BLaER1 (cell line): ENCODE results near the gene EVA1C.
A peak's percentile ranks its signal among the peaks of the same experiment; 100 is the strongest.
"Not testable (repeated sequence)": the region's sequence is repeated elsewhere in the genome, so short reads cannot be mapped to it uniquely, and the experiment has no call there.

Source experiments
- H3K27ac ChIP-seq: shearing (Covaris generic); formaldehyde crosslinking; 2 replicates; pipeline ENCODE4 v1.8.1; 2022
- H3K27me3 ChIP-seq: shearing (Covaris generic); formaldehyde crosslinking; 2 replicates; pipeline ENCODE4 v1.8.1; 2022
- H3K36me3 ChIP-seq: shearing (Covaris generic); formaldehyde crosslinking; 2 replicates; pipeline ENCODE4 v1.8.1; 2022
- H3K4me1 ChIP-seq: shearing (Covaris generic); formaldehyde crosslinking; 2 replicates; pipeline ENCODE4 v1.8.1; 2022
- H3K4me2 ChIP-seq: shearing (Covaris generic); formaldehyde crosslinking; 2 replicates; pipeline ENCODE4 v1.8.1; 2022
- H3K4me3 ChIP-seq: shearing (Covaris generic); formaldehyde crosslinking; 2 replicates; pipeline ENCODE4 v1.8.1; 2022
- H3K9ac ChIP-seq: shearing (Covaris generic); formaldehyde crosslinking; 2 replicates; pipeline ENCODE4 v1.8.1; 2022
- H3K9me3 ChIP-seq: shearing (Covaris generic); formaldehyde crosslinking; 2 replicates; pipeline ENCODE4 v1.8.1; 2022
- H4K20me1 ChIP-seq: shearing (Covaris generic); formaldehyde crosslinking; 2 replicates; pipeline ENCODE4 v1.8.1; 2022
- Cebpa-rat ChIP-seq: shearing (Covaris generic); IDR thresholded peaks from 2 replicates; pipeline ENCODE4 v1.8.1; 2022

Gene EVA1C

GRCh38 chr21:32422064-32422463, 9.6 kb downstream of the EVA1C start:
- Histone ChIP-seq H3K9ac (no peak overlapping the region), H3K4me2 (no peak overlapping the region), H3K27ac (no peak overlapping the region), H4K20me1 (no peaks in the 10 kb centered on the region), H3K27me3 (no peaks in the 10 kb centered on the region), H3K36me3 (no peaks in the 10 kb centered on the region), H3K4me1 (no peaks in the 10 kb centered on the region), H3K9me3 (peaks cover 7% of the 10 kb centered on the region; the same call in 1 of the 2 replicates), H3K4me3 (no peak overlapping the region)
- no peak for TF ChIP-seq Cebpa-rat

- no peak for TF ChIP-seq Cebpa-rat
- H3K4me1 ChIP-seq: no peaks in the 10 kb centered on the region
- H3K27ac ChIP-seq: no peak overlapping the region
- H3K4me3 ChIP-seq: no peak overlapping the region
- H3K9me3 ChIP-seq: peaks cover 7% of the 10 kb centered on the region; the same call in 1 of the 2 replicates
- no peak overlapping the region for H3K9ac ChIP-seq
- no peaks in the 10 kb centered on the region for H3K27me3 ChIP-seq
- no peaks in the 10 kb centered on the region for H3K36me3 ChIP-seq
- no peak overlapping the region for H3K4me2 ChIP-seq
- no peaks in the 10 kb centered on the region for H4K20me1 ChIP-seq
Observed at GRCh38 chr21:32423320-32424190, 11.0 kb downstream of the EVA1C start.

- Histone ChIP-seq H3K27ac (no peak overlapping the region), H3K36me3 (no peaks in the 10 kb centered on the region), H3K4me2 (no peak overlapping the region), H3K9ac (no peak overlapping the region), H3K27me3 (no peaks in the 10 kb centered on the region), H4K20me1 (no peaks in the 10 kb centered on the region), H3K9me3 (peaks cover 7% of the 10 kb centered on the region; the same call in 1 of the 2 replicates), H3K4me1 (no peaks in the 10 kb centered on the region), H3K4me3 (no peak overlapping the region)
- no peak for TF ChIP-seq Cebpa-rat
Observed at GRCh38 chr21:32424191-32424535, 11.7 kb downstream of the EVA1C start.

GRCh38 chr21:32424674-32425073, 12.2 kb downstream of the EVA1C start:
- Histone ChIP-seq H3K4me3 (no peak overlapping the region), H3K4me2 (no peak overlapping the region), H3K27me3 (no peaks in the 10 kb centered on the region), H3K9me3 (peaks cover 7% of the 10 kb centered on the region; the same call in 1 of the 2 replicates), H3K9ac (no peak overlapping the region), H3K36me3 (no peaks in the 10 kb centered on the region), H3K4me1 (no peaks in the 10 kb centered on the region), H3K27ac (no peak overlapping the region), H4K20me1 (no peaks in the 10 kb centered on the region)
- no peak for TF ChIP-seq Cebpa-rat

GRCh38 chr21:32425628-32426027, 13.1 kb downstream of the EVA1C start:
- H4K20me1 ChIP-seq: no peaks in the 10 kb centered on the region
- TF ChIP-seq Cebpa-rat: no peak

GRCh38 chr21:32426066-32426465, 13.6 kb downstream of the EVA1C start:
- Histone ChIP-seq H3K4me3 (no peak overlapping the region), H3K4me2 (no peak overlapping the region), H3K9ac (no peak overlapping the region), H3K27me3 (no peaks in the 10 kb centered on the region), H4K20me1 (no peaks in the 10 kb centered on the region), H3K9me3 (peaks cover 10% of the 10 kb centered on the region), H3K4me1 (no peaks in the 10 kb centered on the region), H3K36me3 (no peaks in the 10 kb centered on the region), H3K27ac (no peak overlapping the region)
- TF ChIP-seq Cebpa-rat: no peak

More at GRCh38 chr21:32425628-32426027, 13.1 kb downstream of the EVA1C start:
- H3K27ac ChIP-seq: no peak overlapping the region
- no peak overlapping the region for H3K9ac ChIP-seq
- H3K4me2 ChIP-seq: no peak overlapping the region
- H3K4me3 ChIP-seq: no peak overlapping the region
- H3K36me3 ChIP-seq: no peaks in the 10 kb centered on the region
- H3K27me3 ChIP-seq: no peaks in the 10 kb centered on the region
- H3K9me3 ChIP-seq: peaks cover 10% of the 10 kb centered on the region
- no peaks in the 10 kb centered on the region for H3K4me1 ChIP-seq

- H3K9ac ChIP-seq: no peak overlapping the region
- no peak overlapping the region for H3K4me3 ChIP-seq
- TF ChIP-seq Cebpa-rat: no peak
- H3K27ac ChIP-seq: no peak overlapping the region
- no peaks in the 10 kb centered on the region for H3K36me3 ChIP-seq
- H3K4me1 ChIP-seq: no peaks in the 10 kb centered on the region
- no peaks in the 10 kb centered on the region for H3K27me3 ChIP-seq
- no peak overlapping the region for H3K4me2 ChIP-seq
- H3K9me3 ChIP-seq: peaks cover 10% of the 10 kb centered on the region
- H4K20me1 ChIP-seq: no peaks in the 10 kb centered on the region
Observed at GRCh38 chr21:32426592-32427051, 14.1 kb downstream of the EVA1C start.

- no peak overlapping the region for H3K4me2 ChIP-seq
- TF ChIP-seq Cebpa-rat: no peak
- no peaks in the 10 kb centered on the region for H3K36me3 ChIP-seq
- no peaks in the 10 kb centered on the region for H3K4me1 ChIP-seq
- no peak overlapping the region for H3K27ac ChIP-seq
- H3K9me3 ChIP-seq: peaks cover 11% of the 10 kb centered on the region; the same call in 1 of the 2 replicates
- H3K27me3 ChIP-seq: no peaks in the 10 kb centered on the region
- H3K4me3 ChIP-seq: no peak overlapping the region
- no peaks in the 10 kb centered on the region for H4K20me1 ChIP-seq
- no peak overlapping the region for H3K9ac ChIP-seq
Observed at GRCh38 chr21:32427958-32428623, 15.6 kb downstream of the EVA1C start.

GRCh38 chr21:32432982-32433660, 20.6 kb downstream of the EVA1C start:
- peaks cover 12% of the 10 kb centered on the region for H3K4me1 ChIP-seq
- H3K4me3 ChIP-seq, H3K27ac ChIP-seq, H3K36me3 ChIP-seq, H3K9ac ChIP-seq, H4K20me1 ChIP-seq, H3K4me2 ChIP-seq, H3K27me3 ChIP-seq: not testable (repeated sequence)
- peaks cover 11% of the 10 kb centered on the region; the same call in 1 of the 2 replicates for H3K9me3 ChIP-seq

GRCh38 chr21:32437729-32438128, 25.2 kb downstream of the EVA1C start:
- TF ChIP-seq Cebpa-rat: no peak
- Histone ChIP-seq H3K4me2 (peak overlapping the region; percentile 60), H3K4me3 (no peak overlapping the region), H3K27me3 (no peaks in the 10 kb centered on the region), H4K20me1 (no peaks in the 10 kb centered on the region), H3K4me1 (peaks cover 17% of the 10 kb centered on the region), H3K36me3 (no peaks in the 10 kb centered on the region), H3K9ac (no peak overlapping the region), H3K27ac (peak overlapping the region; percentile 55), H3K9me3 (no peaks in the 10 kb centered on the region)
